ENCODE data around the gene RBM7. TPM values are rescaled to one million over a fixed set of nuclear protein-coding genes. Genes with fewer than 3 reads are reported as not detected.

Gene RBM7
- polyA plus RNA-seq, 3 donors = 11.8 to 25.2 (median 21.2) TPM

DNA sequence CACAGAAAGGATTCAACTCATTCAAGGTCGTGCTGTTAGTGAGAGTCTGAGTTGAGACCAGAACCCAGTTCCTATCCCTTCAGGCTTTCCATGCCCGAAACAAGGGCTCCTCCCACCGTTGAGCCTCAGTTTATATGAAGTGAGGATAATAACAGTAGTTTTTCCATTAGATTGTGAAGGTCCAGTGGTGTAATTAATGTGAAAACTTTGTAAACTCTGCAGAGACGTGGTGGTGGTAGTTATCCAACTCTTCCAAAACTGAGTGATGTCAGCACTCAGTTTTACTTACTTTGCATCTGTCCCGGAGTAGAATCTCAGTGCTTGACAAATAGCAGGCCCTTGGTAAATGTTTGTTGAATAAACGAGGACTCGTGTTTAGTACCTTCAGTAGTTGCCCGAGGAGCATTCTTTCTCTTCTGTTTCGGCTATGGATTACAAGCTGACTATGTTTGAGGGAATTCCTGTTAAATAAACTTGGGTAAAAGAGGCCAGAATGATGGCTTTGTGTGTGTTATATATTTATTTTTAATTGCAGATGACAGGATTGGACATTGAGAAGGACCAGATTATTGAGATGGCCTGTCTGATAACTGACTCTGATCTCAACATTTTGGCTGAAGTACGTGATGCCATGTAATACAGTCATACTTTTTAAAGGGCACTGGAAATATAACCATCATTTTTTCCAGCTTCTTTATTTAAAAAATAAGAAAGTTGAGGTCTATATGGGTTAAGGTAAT is 39.8 kb downstream of the RBM7 start:
- 6 to 24% (median 20%) methylated on average over 10 of the region's 10 CpGs for WGBS, 3 donors
- H3K27ac ChIP-seq (ENCODE audit: low read depth, low read length) = no peak overlapping the region

DNA sequence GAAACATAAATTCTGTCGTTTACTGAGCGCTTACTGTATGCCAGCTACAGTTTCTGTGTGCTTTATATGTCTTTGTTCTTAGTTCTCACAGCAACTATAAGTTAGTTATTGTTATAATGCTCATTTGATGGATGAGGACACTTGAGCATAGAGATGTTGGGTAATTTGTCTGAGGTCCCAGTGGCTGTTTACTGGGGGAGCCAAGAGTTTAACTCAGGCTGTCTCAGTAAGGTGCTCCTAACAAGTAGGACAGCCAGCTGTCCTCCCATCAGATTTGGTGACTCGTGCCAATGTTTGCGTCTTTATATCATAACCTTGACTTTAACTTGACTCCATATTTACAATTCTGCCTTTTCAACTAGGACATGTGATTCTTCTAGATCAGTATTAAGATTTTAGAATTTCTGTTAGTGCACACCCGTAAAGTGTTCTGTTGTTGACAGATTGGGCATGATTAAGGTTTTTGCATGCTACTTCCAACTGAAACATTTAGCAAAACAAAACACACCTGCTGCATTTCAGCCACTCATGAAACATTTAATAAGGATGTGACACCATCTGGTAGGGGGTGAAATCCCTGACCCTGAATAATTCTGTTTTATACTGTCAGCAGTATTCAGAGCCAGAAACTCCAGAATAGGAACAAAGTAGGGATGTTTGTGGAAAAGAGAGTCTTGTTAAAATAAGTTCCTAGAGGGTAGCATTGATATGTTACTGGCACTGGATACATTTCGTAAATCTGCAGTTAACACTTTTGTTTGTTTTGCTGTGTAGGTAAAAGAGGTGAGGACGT is 40.7 kb downstream of the RBM7 start:
- WGBS, 3 donors = 50 to 77% (median 72%) methylated on average over 7 of the region's 7 CpGs
- no peak overlapping the region for H3K27ac ChIP-seq (ENCODE audit: low read depth, low read length)

DNA sequence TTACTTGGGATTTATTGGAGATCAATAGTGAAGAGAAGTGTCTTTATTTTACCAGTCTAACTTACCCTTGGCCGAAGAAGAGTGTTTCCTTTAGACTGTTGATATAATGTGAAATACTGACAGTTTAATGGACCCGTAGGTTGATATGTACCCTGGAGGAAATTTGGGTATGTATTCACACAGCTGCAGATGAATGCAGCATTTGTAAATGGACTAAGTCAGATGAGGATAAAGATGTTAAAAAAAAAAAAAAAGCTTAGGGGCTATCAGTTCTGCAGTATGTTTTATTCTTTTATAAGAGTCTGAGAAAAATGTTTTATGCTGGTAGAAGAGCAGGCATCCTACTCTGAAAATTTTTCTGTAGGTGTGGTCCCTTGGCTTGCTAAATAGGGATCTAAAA is 41.5 kb downstream of the RBM7 start:
- H3K27ac ChIP-seq (ENCODE audit: low read depth, low read length) = no peak overlapping the region
- 69 to 79% (median 76%) methylated on average over 2 of the region's 2 CpGs for WGBS, 3 donors

DNA sequence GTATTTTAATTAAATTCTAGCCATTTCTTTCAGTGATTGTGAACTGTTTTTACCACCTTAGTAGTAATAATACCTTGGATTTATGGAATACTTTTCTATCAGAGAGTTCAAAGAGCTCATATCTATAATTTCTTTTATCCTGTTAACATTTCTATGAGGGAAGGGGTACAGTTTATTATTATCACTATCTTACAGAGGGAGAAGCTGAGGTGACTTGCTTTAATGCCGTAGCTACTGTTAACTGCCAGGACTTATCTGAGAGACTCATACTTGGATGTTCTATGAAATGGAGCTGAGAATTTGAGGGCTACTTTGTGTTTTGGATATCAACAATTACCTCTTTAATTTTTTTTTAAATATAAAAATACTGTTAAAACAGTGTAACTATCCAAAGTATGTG is 42.1 kb downstream of the RBM7 start:
- 84 to 93% (median 91%) methylated on average over 1 of the region's 1 CpG for WGBS, 3 donors
- no peak overlapping the region for H3K27ac ChIP-seq (ENCODE audit: low read depth, low read length)

DNA sequence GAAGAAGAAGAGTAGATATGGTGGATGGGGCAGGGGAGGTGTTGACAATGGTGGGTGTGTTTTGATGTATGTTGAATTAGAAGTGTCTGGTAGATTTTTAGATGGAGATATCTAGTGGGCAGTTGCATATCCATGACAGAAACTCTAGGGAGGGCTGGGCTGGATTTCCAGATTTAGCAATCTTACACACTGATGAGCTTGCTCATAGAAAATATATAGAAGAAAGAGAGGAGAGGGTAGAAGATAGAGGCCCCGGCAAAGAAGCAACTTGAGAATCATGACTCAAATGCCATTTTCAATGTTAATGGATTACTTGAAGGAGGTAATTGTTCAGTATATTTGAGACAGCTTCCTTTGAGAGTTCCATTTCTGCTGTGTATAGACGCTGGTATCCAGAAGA is 47.0 kb downstream of the RBM7 start:
- 91 to 100% (median 92%) methylated on average over 2 of the region's 2 CpGs for WGBS, 3 donors
- no peak overlapping the region for H3K27ac ChIP-seq (ENCODE audit: low read depth, low read length)

DNA sequence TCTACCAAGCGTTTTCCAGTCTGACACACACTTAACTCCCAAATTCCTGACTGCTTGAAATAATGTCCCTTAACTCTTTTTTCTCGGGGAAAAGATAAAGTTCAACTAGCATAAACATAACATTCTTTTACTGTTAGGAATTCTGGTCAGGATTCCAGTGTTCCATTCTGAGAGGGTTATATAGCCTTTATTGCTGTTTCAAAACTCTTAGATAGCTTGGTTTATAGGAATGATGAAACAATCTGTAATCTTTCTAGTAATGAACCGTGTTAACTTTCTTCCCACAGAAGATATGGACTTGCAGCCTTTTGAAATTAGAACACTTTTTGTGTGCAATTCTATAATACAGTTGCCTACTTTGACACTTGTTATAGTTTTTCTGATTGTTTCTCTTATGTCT is 47.4 kb downstream of the RBM7 start:
- 69 to 74% (median 73%) methylated on average over 3 of the region's 3 CpGs for WGBS, 3 donors
- no peak overlapping the region for H3K27ac ChIP-seq (ENCODE audit: low read depth, low read length)

DNA sequence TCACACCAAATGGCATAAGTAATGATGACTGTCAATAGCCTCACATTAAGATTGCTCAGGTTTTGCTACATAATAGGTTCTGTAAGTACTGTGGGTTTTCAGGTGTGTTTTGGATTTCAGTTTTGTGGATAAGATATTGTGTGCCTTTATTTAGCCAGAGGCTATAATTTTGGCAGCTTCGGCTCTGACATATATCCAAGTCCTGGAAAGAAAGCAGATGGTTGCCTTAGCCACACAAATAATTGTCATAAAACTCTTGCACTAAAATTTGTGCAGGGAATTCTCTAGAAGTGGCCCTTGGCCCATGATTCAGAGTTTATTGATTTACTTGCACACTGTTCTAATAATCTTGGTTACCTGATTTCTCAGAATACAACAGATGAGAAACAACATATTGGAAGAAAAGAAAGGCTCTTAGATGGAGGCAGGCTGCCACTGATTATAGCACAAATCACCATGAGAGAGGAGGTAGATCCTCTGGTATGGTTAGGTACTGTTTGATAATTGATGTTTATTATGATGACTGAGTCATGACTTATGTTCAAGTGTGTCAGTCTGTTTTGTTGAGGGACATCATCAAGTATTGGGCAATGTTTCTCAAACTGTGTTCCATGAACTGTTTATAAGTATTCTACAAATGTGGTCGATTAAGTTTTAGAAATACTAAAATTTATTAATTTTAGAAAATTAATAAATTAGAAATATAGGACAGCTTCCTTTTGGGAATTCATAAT is 48.5 kb downstream of the RBM7 start:
- H3K27ac ChIP-seq (ENCODE audit: low read depth, low read length) = no peak overlapping the region
- WGBS, 3 donors = 81 to 85% (median 83%) methylated on average over 2 of the region's 2 CpGs

DNA sequence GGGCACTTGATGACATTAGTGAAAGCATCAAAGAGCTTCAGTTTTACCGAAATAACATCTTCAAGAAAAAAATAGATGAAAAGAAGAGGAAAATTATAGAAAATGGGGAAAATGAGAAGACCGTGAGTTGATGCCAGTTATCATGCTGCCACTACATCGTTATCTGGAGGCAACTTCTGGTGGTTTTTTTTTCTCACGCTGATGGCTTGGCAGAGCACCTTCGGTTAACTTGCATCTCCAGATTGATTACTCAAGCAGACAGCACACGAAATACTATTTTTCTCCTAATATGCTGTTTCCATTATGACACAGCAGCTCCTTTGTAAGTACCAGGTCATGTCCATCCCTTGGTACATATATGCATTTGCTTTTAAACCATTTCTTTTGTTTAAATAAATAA is 49.4 kb downstream of the RBM7 start:
- WGBS, 3 donors = 77 to 93% (median 92%) methylated on average over 6 of the region's 6 CpGs
- no peak overlapping the region for H3K27ac ChIP-seq (ENCODE audit: low read depth, low read length)

DNA sequence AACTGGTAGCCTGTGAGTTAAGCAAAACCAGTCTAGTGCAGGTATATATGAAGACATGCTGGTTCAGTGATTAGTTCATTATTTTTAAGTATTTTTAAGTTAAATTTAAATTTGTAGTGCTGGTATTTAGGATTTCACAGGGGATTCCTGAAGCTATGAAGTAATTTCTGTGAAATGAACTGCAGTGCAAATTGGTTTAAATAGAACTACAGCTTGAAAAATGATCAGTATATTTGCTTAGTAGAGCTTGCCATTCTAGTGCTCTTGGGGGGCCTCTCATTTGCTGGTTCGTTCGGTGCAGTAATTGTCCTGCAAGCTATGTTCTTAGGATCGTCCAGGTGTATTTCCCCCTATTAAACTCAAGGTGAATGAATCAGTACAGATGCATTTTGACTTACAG is 51.9 kb downstream of the RBM7 start:
- WGBS, 3 donors = 83 to 96% (median 95%) methylated on average over 3 of the region's 3 CpGs
- no peak overlapping the region for H3K27ac ChIP-seq (ENCODE audit: low read depth, low read length)

Other genes with a start within 250 kb of the RBM7 start
- gene NNMT, start 104.3 kb upstream of the RBM7 start, polyA plus RNA-seq = 1,000 to 10,000 TPM in 2 of 3 donors, 10 to 100 TPM in 1; 93.2 to 1,953 (median 1,163) TPM
- gene C11orf71, start 155 bp upstream of the RBM7 start, polyA plus RNA-seq = 10 to 100 TPM in 1 of 3 donors, 1 to 10 TPM in 2; 6.4 to 10.1 (median 6.9) TPM
- 100 to 1,000 TPM in 1 of 3 donors, 10 to 100 TPM in 2; 38.3 to 142 (median 72.8) TPM for gene REXO2, start 38.8 kb downstream of the RBM7 start, polyA plus RNA-seq
- not detected for gene NXPE1, start 159.2 kb downstream of the RBM7 start, polyA plus RNA-seq
- under 1 TPM in 1 of 3 donors, not detected in 2; 0.34 TPM for gene NXPE4, start 195.1 kb downstream of the RBM7 start, polyA plus RNA-seq